GM12864 (cell line): ENCODE measurements around the gene MYL10.
"Not testable (repeated sequence)": the region's sequence is repeated elsewhere in the genome, so short reads cannot be mapped to it uniquely, and the experiment has no call there.

Experiments used
- DNase-seq: peaks from one replicate; pipeline ENCODE4 v3.0.0-alpha.2; 2011; ENCODE audit warnings: low read depth
- H3K4me3 ChIP-seq: 2 replicates; pipeline ENCODE4 v1.5.1; 2011; ENCODE audit warnings: mild to moderate bottlenecking, low read depth, low read length, control low read depth
- TF ChIP-seq, protein P1 (sequence below): IDR thresholded peaks from 2 replicates; pipeline ENCODE4 v1.5.1; 2011; ENCODE audit warnings: low read depth, mild to moderate bottlenecking, moderate library complexity, low read length, control low read depth, inconsistent platforms; ENCODE audit errors: missing control alignments

The MYL10 gene

GRCh38 chr7:101657171-101657570, 28.1 kb upstream of the MYL10 start:
- no peak overlapping the region for H3K4me3 ChIP-seq
- TF ChIP-seq, protein P1, sequence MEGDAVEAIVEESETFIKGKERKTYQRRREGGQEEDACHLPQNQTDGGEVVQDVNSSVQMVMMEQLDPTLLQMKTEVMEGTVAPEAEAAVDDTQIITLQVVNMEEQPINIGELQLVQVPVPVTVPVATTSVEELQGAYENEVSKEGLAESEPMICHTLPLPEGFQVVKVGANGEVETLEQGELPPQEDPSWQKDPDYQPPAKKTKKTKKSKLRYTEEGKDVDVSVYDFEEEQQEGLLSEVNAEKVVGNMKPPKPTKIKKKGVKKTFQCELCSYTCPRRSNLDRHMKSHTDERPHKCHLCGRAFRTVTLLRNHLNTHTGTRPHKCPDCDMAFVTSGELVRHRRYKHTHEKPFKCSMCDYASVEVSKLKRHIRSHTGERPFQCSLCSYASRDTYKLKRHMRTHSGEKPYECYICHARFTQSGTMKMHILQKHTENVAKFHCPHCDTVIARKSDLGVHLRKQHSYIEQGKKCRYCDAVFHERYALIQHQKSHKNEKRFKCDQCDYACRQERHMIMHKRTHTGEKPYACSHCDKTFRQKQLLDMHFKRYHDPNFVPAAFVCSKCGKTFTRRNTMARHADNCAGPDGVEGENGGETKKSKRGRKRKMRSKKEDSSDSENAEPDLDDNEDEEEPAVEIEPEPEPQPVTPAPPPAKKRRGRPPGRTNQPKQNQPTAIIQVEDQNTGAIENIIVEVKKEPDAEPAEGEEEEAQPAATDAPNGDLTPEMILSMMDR = no peak
- no peak for DNase-seq

DNA sequence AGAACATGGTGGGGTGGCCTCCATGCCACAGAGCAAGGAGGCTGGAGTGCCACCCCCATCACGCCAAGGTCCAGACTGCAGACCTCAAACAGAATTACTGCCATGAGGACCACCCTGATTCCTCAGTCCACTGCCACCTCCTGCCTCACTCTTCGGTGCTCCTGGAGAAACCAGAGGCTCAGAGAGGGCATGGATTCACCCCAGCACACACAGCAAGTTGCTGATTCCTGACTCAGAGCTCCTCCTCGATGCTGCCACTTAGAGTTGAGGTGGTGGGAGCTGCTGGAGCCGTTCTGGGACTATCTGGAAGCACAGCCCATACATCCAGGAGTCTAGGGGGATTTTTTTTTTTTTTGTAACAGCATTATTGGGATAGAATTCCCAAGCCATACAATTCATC, 22.0 kb upstream of the MYL10 start:
- no peak overlapping the region for H3K4me3 ChIP-seq
- TF ChIP-seq, protein P1 = no peak
- no peak for DNase-seq

DNA sequence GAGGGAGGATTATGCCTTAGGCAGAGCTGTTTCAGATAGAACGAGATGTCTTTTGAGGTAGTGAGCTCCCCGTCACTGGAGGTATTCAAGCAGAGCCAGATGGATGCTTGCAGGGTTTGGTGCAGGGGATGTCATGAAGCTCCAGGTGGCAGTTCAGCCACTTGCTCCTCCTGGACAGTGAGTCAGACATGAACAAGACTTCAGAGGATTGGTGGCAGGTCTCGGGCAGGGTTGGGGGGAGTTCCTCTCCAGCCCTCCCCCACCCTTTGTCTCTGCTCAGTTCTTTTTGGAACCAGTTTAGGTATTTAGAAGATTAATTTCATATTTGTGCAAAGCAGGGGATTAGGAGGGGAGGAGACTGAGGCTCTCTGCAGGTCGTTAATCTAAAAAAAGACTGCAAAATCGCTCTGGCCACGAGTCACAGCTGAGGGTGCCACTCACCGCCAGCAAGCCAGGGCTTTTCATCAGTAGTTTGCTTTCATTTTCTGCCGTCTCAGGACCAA, 21.5 kb upstream of the MYL10 start:
- DNase-seq = no peak
- TF ChIP-seq, protein P1 = no peak
- no peak overlapping the region for H3K4me3 ChIP-seq

GRCh38 chr7:101647876-101648275, 18.8 kb upstream of the MYL10 start:
- not testable (repeated sequence) for DNase-seq, H3K4me3 ChIP-seq

GRCh38 chr7:101645951-101646350, 16.9 kb upstream of the MYL10 start:
- no peak for DNase-seq
- TF ChIP-seq, protein P1 = no peak
- no peak overlapping the region for H3K4me3 ChIP-seq

DNA sequence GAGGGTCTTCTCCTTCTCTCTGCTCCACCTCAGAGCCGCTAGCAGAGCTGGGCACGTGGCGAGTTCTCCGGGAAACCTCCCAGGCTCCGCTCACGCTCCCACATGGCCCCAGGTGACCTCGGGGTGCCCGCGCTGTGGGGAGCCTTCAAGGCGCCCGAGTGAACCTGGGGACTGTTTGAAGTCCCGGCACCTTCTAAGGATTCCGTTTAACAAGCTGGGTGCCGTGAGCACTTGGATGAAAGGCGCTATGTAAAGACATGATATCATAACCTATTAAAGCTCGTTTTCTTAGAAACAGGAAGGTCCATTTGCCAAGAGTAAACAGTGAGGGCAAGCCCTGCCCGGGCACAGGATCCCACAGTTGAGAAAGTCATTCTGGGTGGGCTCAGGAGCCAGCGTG, 15.8 kb upstream of the MYL10 start:
- TF ChIP-seq, protein P1 = no peak
- no peak for DNase-seq
- no peak overlapping the region for H3K4me3 ChIP-seq

- DNase-seq, H3K4me3 ChIP-seq: not testable (repeated sequence)
Measured at GRCh38 chr7:101639127-101639526, 10.0 kb upstream of the MYL10 start.

DNA sequence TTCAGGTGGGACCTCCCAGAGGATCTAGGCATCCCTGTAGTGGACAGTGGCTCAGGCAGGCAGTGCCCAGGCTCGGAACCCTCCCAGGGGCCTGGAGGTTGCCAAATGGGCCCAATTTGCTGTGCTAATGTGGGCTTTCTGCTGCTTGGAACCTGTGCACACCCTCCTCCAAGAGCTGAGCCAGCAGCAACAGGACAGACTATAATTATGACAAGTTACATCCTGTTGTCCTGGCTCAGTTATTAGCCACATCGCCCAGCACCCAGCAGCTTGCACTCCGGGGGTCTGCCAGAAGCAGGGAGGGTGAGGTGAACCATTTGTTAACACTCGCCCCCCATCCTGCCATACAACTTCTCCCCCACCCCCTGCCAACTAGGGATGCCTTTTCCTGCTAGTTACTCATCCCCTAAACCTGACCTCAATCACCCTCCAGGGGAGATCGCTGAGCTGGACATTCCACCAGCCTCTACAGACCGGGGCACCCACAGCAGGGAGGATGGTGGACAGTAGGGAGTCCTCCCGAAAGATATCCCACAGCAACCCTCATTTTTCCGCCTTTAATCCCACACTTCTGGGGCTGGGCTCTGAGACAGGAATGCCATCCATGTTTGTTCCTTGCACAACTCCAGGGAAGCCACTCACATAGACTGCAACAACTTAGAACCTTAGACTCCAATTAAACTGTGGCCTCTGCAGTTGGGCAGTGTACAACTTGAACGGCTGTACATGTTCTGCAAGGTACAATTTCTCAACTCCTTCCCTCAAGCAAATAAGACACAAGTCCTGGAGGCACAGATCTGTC, 7.9 kb upstream of the MYL10 start:
- TF ChIP-seq, protein P1 = no peak
- no peak for DNase-seq
- no peak overlapping the region for H3K4me3 ChIP-seq
